Hematopoietic multipotent progenitor cell treated with erythropoietin and hydrocortisone succinate and interleukin-3 and kit ligand, for 8 days (in vitro differentiated cells): ENCODE measurements around the gene PIK3R1.
A peak's percentile ranks its signal among the peaks of the same experiment; 100 is the strongest.

Experiments used
- DNase-seq: peaks from one replicate; pipeline ENCODE4 v3.0.0-alpha.2; 2015

The PIK3R1 gene

DNA sequence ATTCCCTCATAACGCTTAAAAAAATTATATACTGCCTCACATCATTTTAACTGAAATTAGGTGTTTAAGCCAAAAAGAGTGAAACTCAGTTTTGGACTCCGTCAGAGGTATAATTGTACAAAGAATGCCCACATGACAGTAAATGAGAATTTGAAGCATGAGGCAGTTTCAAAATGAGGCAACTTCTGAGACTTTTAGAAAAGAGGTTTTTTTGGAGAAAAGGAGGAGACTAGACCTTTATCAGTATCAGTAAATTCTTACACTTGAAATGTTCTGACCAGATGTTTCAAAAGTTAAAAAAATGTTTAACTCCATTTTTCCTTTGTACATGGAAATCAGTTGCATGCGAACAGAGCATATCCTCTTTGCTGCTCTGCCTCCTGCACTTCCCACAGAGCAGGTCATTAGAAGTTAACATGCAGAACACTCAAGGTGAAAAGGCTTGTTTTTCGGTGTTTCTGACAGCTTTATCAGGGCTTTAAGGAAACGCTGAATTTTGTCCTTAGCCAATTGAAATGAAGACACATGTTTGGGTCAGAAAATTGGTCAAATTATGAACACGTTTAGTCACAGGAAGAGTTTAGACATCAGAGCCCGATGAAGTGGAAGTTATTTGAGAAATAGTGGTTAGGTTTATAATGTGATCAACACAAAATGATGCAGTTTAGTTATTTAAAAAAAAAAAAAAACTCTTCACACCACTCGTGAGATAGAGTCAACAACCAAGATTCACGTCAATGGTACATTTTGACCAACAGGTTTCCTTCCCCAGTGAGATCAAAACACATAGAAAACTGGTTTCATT, 59.5 kb downstream of the PIK3R1 start:
- no peak for DNase-seq

DNA sequence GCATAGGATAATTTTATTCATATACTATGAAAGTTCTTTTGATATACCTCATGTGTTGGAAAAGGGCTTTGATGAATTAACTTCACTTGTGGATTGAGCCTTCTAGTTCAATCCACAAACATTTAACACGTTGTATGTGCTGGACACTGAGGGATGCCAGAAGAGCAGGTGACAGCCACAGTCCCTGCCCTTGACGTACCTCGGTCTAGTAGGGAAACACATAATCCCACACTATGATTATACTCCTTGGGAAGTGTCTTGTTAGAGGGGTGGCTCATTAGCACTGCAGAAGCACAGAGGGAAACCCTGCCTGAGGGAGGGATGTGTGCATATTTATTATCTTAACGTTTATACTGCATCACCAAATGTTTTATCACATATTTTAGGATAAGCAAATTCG, 61.2 kb downstream of the PIK3R1 start:
- no peak for DNase-seq

DNA sequence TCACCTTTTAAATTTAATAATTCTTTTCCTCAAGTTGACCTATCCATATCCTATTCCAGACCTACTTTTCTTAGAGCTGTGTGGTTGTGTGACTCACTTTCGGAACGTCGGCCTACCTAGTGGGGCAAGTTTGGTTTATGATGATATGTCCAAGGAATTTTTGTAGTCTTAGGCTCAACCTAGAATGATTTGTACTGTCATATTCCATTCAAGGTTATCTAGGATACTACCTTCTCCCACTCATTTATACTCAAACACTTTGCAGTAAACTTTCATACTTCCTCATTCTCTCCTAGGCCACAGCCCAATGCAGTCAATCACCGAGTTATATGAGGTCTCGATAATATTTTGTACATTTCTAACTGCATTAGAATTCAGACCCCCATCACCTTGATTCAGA, 61.9 kb downstream of the PIK3R1 start:
- no peak for DNase-seq

DNA sequence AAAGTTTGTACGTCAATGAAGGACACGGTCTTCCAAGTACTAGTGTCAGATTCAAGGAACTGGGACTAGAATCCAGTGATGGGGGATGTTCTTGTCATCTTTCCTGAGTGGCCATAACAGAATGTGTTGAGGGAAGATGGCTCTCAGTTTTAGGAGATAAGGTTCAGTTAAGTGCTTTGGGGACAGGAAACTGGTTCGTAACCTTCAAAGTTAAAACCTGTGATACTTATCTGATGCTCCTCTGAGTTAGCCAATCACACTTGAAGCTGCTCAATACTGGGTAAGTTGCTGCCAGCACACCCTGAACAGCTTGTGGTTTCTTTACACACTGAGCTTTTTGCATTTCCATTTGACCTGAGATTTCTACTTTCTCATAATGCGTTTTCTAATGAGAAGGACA, 64.4 kb downstream of the PIK3R1 start:
- peak; percentile 43 for DNase-seq

DNA sequence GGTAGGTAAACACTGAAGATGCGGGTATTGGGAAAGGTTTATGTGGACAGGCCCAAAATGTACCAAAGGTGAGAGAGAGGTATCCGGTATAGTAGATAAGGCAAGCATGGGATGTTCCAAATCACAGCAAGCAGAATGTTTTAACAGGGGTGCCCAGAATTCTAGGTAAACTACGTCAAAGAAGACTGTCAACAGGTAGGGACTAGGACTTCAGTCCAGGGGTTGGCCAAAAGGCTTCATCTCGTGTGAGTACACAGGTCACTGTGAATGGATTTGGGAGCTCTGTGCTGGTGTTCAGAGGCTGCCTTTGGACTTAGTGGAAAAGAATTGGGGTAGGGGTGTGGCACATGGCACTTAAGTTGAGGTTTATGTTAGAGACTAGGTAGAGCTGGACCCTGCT, 66.4 kb downstream of the PIK3R1 start:
- DNase-seq, result no peak

DNA sequence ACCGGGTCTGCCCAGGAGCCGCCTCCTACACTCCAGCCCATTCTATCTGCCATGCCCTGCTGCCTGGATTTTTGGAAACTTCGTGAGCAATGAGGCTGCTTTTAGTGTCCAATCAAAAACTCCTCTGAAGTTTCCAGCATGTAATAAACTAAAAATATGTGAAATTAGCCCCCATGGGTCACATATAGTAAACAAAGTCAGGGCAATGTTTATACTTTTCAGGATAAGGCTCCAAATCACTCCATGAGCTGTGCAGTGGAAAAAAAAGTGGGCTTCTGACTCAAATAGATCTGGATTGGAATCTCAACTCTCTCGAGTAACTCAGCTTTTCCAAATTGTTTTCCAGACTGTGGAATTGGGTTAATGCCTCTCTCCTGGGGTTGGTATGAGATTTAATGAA, 68.2 kb downstream of the PIK3R1 start:
- DNase-seq, result no peak

DNA sequence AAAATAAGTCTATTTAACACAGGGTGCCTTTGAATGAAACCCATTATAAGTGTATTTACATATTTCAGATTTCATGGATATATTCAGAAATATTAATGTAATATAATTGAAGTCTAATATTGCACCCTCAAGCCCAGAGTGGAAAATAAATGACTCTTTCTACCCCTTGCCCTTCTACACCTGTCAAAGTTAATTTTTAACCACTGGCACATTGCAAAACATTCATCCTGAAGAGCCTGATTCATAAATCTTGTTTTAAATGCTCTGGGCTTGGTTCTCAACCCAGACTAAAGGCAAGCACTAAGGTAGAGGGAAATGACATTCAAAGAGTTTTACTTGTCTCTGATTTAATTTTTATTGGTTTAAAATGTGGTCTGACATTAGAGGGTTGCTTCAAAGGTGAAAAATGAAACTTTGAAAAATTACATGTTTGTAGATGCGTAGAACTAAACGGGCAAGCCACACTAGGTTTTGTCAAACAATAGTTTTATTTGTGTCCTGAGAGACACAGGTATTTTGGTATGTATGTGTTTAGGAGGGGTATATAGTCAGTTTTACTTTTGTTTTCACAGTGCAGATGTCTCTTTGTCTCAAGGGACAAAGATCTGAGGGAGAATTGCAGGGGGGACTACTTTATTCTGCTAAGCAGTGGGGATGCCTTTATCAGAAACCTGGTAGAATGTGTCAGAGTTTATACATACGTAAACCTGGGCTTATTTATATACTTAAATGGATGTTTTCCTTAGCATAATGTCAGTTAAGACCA, 69.7 kb downstream of the PIK3R1 start:
- no peak for DNase-seq

DNA sequence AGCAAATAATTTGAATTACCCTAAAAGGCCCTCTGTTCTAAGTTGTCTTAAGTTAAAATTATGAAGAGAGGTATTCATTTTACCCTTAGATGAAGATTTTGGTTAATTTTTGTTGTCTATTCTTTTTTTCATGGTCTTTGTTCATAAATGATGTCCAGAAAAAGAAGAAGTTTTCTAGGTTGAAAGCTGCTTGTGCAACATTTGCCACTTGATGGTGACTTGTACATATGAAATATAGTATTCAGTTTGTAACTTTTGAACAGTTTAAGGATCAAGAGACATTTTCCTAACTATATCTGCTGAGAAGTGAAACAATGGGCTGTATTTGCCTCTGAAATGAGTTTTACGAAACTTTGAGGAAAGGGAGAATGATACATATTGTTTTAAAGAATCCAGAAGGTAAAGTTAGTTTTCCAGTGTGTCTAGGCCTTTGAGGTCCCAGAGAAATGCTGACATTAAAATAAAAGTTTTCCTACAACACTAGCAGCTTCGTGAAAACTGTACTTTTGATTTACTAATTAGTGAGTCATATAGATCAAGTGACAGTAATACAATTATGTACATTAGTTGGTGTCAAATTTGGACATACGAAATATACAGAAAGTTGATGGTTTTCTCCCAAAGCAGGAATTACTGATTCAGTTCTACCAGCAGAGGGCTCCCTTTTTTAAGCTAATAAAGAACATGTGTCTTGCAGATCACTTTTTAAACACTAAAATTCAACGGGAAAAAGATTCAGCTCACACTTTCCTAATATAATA, 70.5 kb downstream of the PIK3R1 start:
- DNase-seq, result peak; percentile 84

DNA sequence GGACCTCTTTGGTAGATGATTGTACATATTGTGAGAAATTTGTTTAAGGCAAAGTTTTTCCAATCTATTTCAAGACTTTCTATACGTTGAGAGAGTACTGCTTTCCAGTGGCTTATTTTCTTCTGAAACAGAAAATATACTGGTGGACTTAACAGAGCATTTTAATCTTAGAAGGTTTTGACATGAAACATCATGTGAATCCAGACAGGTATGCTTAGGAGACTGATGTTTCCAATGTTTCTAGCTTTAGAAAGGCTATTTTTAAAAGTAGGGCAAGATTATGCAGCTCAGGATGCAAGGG, 71.0 kb downstream of the PIK3R1 start:
- no peak for DNase-seq

DNA sequence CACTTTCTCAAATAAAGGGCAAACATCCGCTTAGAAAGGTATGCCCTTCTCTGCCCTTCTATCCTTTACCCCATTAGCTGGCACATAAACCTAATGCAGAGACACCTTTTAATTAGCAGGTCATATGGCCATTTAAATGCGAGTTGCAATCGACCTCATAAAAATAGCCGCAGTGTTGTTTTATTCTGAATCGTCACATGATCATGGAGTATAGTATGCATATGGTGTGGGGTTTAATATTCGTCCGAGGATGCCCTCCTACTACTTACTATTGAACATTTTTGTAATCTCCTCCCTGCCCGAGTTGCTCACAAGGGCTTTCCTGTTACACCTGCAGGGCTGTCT, 72.0 kb downstream of the PIK3R1 start:
- DNase-seq, result no peak

DNA sequence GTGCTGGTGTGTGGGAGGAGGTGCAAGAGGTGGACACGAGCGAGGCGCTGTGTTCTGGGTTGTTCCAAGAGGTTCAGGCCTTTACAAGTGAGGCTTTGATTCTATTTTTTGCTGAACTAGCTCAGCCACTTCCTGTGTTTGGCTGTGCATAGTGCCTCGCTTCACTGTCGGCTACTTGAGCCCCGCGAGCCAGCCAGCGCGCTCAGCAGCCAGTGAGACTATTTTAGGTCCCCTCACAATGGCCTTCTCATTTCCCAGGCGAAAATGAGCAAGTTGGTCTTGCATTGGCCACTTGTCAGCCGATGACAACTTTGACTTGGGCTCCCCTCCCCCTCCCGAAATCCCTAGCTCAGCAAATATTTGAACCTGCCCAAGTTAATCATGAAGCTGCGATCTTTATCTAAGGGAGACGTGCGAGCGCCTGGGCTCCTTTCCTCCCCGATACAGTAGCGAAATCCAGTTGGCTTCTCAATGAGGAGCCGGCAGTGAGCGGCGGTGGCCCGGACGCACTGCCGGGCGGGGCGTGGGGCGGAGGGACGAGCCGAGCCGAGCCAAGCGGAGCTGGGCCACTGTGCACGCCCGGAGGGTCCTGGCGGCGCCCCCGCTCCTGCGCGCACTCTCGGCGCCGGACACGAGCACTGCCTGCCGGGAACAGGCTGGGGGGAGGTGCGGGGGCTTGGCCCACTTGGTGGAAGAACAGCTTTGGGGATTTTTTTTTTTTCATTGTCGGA, 72.6 kb downstream of the PIK3R1 start:
- peak; percentile 55 for DNase-seq

DNA sequence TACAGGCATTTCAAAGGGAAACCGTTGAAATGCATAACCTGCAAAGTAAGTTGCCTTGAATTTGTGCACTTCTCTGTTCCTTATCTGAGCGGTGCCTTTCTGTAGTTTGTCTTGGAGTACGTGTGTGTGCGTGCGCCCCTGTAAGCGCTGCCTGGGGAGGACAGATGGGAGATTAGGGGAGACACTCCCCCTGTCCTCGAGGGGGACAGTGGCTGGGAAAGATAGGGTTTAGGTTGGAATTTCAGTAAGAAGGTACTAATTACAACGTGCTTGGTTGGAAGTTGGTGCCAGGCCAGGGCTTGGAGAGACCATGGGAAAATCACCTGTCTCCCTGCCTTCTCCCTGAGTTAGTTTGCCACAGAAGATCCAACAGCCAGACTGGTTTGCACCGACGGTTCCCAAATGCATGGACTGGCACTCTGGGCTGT, 73.2 kb downstream of the PIK3R1 start:
- peak; percentile 82 for DNase-seq

DNA sequence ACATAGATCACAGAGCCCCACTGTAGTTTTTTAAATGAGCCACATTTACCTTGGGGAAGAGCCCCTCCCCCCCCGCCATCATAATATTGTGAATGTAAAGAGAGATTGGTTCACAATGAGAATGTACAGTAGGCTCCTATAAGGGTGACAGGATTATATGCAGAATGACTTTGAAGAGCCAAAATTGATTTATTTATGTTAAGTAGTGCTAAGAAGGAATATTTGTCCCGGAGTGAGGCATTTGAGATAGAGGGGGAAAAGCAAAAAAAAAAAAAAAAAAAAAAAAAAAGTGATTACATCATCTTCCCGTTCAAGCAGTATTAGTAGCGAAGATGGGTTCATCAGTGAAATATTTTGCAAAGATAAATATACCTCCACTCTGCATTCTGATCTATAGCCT, 73.9 kb downstream of the PIK3R1 start:
- DNase-seq, result peak; percentile 24

DNA sequence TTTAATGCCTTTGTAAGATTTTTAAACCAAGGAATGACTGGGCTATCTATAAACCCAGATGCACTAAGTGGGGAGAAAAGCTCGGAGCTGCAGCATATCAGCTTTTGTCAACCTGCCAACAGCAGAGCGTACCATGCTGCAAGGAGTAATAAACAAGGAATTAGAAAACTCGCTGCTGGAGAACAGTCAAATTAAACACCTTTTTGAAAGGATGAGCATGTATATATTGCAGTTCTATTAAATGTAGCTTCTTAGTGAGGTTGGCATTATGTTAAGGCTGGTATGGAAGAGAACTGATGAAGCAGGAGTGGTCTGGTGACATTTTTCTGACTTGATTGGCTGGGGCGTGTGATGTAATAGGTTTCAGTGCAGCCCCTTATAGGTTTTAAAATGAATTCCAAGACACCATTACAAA, 74.7 kb downstream of the PIK3R1 start:
- DNase-seq, result peak; percentile 92

DNA sequence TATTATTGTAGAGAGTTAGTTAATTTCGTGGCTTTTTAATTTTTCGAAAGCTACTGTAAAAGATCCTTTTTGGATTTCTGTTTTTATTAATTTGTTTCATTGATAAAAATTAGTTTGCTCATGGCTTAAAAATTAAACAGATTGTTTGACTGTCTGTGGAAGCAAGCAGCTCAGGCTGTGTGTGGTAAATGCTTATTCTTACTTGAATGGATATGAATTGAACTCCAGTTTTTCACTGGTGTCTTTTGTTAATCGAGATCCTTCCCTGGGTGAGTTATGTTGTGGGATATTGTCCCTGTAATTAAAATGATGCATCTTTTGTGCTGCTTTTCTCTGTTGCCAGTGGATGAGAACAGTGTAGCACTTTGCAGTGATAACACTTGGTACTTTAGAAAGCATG, 75.3 kb downstream of the PIK3R1 start:
- DNase-seq, result no peak

DNA sequence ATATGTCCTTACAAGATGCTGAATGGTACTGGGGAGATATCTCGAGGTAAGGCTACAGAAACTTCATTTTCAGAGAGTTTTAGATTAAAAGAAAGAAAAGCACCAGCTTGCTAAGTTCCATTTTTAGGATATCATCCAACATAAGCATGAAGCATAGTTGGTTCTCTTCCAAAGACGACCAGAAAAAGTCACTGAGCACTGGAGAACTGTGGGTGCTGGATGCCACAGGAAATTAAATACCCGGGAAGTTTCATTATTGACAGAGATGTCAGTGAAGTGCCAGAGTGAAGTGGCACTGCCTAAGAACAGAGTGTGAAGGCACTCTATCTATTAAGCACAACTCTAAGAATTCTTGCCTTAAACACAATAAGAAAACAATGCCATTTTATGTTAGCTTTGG, 76.8 kb downstream of the PIK3R1 start:
- DNase-seq, result no peak

DNA sequence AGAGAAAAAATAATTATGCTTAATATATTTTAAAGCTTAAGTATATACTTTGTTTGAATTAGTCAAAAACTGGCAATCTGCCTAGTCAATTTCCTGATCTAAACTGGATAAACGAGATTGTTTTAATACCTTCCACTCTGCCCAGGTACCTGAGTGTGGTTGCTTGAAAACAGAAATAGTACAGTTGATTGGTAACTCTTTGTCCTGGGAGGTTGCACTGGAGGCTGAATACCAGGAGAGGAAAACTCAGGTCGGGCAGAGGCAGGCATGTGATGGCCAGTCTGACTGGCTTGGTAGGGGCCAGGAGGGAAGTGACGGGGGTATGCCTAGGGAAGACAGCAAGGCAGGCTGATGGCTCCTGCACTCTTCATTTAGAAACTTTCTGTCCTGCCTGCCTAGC, 80.2 kb downstream of the PIK3R1 start:
- no peak for DNase-seq

DNA sequence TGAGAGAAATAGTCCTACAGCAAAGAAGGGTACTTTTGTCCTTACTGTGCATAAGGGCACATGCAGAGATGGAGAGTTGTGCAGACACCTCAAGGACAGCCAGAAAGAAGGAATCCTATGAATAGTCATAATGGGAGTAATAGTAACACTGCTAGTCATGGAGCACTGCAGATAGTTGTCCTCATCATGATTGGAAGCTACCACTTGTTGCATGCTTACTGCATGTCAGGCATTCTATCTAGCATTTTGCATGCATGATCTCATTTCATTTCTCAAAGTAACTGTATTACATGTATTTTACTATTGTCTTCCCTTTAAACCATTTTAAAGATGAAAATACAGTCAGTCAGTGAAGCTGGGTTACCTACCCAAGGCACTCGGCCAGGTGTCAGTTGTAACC, 81.3 kb downstream of the PIK3R1 start:
- DNase-seq, result no peak

DNA sequence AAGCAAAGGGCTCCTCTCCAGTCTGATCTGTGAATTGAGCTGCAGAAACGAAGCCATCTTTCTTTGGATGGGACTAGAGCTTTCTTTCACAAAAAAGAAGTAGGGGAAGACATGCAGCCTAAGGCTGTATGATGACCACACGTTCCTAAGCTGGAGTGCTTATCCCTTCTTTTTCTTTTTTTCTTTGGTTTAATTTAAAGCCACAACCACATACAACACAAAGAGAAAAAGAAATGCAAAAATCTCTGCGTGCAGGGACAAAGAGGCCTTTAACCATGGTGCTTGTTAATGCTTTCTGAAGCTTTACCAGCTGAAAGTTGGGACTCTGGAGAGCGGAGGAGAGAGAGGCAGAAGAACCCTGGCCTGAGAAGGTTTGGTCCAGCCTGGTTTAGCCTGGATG, 82.1 kb downstream of the PIK3R1 start:
- no peak for DNase-seq

DNA sequence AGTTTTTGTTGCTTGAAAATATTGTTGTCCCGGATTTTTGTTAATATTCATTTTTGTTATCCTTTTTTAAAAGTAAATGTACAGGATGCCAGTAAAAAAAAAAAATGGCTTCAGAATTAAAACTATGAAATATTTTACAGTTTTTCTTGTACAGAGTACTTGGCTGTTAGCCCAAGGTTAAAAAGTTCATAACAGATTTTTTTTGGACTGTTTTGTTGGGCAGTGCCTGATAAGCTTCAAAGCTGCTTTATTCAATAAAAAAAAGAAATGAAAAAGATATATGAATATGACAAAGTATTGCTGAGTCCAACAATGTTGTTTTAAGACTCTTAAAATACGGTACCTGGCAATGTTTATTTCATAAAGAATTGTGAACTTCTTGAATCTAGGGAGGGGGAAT, 82.9 kb downstream of the PIK3R1 start:
- no peak for DNase-seq

DNA sequence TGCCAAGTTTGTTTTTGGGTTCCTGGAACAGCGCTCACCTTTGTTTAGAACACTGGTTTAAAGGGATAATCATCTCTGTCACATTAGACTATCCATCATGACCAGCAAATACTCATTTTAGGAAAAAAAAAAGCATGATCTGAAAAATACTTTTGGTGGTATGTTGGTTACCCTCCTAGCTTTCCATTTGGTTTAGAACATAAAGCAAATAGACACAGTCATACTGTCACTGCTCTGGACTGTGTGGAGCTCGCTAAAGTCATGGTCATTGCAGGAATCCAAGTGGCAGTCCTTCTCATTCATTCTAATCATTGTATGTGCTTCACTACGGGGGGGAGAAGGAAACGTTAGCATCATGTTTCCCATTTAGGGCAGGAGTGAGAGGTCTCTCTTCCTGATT, 83.5 kb downstream of the PIK3R1 start:
- no peak for DNase-seq

DNA sequence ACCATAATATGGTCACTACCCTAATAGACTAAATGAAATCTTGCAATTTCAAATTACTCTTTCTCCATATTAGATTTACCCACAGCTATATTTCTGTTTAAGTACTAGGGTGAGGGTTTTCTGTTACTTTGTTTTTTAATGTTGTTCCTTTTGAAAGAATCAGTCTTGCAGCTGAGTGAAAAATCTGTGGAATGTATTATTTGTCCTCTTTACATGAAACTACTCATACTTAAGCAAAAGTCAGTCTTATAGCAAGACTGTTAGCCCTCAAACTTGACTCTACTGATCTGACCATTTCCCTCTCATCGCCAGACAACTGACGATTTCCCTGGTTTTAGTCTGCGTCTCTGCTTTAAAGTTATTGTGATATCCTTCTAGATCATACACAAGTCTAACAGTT, 84.0 kb downstream of the PIK3R1 start:
- DNase-seq, result no peak

DNA sequence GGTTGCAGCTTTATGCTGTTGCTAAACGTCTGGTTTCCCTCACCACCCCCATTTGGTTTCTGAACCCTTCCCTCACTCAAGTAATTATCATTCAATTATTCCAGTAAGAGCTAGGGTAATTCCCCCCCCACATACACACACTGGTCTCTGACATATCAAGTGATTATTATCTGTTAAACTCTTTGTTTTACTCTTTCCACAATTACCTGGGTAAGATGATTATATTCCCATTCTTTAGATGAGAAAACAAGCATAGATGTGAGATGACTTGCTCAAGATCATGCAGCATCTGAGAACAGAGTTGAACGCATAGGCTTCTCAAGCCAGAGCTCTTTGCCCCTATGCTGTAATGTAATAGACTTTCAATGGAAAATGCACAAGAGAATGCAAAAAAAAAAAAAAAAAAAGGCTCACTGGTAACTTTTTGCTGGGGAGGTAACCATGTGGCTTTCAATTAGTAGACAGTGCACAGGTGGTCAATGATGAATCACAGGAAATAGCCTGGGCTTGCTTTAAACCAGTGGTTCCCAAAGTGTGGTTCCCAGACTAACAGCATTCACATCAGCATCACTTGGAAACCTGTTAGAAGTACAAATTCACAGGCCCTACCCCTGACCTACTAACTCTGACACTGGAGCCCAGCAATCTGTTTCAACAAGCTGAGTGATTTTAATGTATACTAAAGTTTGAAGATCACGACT, 87.6 kb downstream of the PIK3R1 start:
- DNase-seq, result no peak
